Right renal cortex interstitium (tissue), 3 donors: ENCODE results near the gene PLXNB1. TPM values are rescaled to one million over a fixed set of nuclear protein-coding genes. Genes with fewer than 3 reads are reported as not detected.

Experiments
- DNase-seq, 3 donors: peaks; one replicate each; pipeline ENCODE4 v3.0.0-alpha.2; 2013; ENCODE audit warnings: low read depth in 3 of 3, low spot score in 2 of 3
- polyA plus RNA-seq, 3 donors: library from polyadenylated mRNA; unstranded; fragments of 120-200 nt; gene quantifications; one replicate each; pipeline ENCODE4 v1.2.1, GENCODE V29; 2013; ENCODE audit not compliant: insufficient read length in 3 of 3

PLXNB1 gene
- polyA plus RNA-seq, 3 donors: 140 to 172 (median 150) TPM

DNA sequence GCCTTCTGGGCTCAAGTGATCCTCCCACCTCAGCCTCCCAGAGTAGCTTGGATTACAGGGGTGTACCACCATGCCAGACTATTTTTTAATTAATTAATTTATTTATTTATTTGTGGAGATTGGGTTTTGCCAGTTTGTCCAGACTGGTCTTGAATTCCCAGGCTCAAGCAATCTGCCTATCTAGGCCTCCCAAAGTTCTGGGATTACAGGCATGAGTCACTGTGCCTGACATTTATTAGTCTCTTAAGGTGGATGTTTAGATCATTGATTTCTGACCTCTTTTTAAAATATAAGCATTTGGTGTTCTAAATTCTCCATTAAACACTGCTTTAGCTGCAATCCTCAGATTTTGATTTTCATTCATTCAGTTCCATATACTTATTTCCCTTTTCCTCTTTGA lies 42.3 kb downstream of the PLXNB1 start:
- no peak for DNase-seq

- DNase-seq: no peak
Observed at GRCh38 chr3:48372862-48373435, 56.9 kb downstream of the PLXNB1 start.

- DNase-seq: no peak
Observed at GRCh38 chr3:48372377-48372770, 57.5 kb downstream of the PLXNB1 start.

DNA sequence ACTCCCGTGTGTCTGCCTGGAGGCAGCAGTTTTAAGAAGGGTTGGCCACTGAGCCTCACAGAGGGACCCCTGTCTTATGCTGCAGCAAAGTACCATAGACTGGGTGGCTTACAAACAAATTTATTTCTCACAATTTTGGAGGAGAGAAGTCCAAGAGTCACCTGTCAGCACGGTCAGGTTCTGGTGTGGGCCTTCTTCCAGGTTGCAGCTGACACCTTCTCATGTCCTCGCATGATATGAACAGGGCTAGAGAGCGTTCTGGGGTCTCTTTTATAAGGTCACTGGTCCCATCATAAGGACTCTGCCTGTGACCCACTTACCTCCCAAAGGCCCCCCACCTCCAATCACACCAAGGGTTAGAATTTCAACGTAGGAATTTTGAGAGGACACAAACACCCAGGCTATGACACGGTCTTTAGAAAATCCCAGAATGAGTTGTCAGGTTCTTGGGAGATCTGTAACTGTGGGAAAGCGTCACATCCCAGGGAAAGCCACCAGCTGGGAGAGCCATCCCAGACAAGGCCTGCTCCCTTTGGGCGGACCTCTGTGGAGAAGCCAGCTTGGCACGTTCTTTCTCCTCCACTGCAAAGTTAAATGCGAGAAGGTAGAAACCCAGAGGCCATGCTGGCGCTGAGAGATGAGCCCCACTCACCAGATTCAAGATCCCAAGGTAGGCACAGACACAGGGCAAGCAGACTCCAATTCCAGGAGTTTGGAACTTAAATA lies 58.1 kb downstream of the PLXNB1 start, which contains the start of gene FBXW12:
FBXW12 (plus strand) TSS at position 569 of the 726 bp plus-strand sequence. CDS start 549 bp downstream, outside the sequence.
- no peak for DNase-seq

GRCh38 chr3:48370333-48370713 lies 59.6 kb downstream of the PLXNB1 start:
- DNase-seq: no peak

DNA sequence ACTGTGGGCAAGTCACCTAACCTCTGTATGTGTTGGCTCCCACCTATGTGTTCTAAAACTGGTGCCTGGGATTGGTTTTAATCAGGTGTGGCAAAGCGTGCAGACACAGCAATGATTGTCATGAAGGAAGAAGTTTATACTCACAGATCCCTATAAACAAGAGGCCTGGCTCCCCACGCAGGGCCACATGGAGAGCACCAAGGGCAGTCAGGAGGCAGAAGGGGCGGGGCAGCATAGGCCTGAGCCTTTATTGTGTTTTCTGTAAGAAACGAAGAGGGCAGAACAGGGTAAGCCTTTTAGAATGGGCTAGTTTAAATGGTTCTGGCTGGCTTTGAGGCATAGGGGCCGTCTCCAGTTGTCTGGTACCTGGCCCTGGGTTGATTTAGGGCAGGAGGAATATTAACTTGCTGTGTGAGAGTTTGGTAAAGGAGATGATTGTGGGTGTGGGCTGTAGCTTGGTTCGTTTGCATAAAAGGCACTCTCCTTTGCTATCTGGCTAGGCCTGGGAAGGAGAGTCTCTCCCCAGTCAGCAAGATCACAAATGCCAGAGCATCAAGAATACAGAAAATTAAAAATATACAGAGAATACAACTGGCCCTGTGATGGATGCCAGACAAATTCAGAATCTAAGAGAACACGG lies 60.1 kb downstream of the PLXNB1 start:
- DNase-seq: no peak

DNA sequence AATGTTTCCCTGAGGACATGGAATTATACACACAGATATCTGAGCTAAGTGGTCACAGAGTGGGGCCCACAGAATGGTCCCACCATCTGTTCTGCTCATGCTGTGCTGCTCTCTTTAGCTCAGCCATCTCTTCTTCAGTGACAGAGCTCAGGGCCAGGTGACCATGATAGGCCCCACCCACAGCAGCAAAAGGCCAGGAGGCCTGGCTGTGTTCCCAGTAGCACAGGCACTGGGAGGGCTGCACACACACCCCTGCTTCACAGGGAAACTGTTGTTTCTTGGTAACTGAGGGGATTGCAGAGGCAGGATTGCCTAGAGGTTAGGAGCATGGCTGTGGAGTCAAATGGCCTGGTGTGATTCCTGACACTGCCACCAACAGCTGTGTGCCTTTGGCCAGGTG lies 62.7 kb downstream of the PLXNB1 start:
- no peak for DNase-seq

DNA sequence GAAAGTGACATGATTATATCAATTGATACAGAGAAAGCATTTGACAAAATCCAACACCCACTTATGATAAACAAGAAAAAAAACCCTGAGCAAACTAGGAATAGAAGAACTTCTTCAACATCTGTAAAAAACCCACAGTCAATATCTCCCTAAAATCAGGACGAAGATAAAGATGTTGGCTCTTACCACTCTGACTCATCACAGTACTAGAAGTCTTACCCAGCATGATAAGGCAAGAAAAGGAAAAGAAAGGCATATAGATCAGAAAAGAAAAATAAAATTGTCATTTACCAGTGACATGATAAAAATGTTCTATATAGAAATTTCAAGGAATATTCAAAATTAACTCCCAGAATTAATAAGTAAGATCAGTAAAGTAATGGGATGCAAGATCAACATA lies 65.0 kb downstream of the PLXNB1 start:
- no peak for DNase-seq

GRCh38 chr3:48361928-48362327 lies 68.0 kb downstream of the PLXNB1 start:
- DNase-seq: no peak

DNA sequence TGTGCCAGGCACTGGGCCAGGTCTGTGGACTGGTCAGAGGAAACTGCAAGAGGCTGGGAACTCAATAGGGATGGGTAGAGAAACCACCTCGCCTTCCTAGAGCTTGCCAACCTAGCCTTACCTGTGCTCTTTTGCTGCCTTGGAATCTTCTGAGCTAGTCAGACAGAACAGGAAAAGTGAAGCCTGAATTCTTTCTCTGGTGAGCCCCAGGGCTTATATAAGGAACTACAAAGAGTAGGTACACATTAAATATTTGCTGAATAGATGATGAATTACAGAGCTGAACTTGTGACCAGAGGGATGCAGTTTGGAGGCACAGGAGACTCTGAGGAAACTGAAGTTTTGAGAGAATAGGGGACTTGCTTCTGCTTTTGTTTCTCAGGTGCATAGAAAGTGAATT lies 73.5 kb downstream of the PLXNB1 start:
- no peak for DNase-seq

DNA sequence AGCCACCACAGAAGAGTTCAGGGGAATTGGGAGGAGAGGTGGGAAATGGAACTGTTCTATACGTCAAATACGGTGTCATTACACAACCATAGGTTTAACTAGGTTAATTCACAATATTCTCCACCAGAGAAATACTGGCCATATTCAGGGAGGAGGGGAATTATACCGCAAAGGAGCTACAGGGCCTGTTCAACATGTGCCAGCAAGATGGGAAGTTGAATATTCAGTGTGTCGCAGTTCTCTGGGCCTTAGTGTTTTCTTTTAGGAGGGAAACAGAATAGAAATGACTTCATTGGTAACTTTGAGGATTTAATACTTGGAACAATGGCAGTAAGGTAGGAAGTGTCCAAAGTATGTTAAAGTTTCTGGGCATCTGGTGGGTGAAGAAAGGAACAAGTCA lies 75.9 kb downstream of the PLXNB1 start:
- DNase-seq: no peak

Other genes starting within 250 kb of the PLXNB1 start
- gene CDC25A, start 241.7 kb downstream of the PLXNB1 start, polyA plus RNA-seq: 10 to 100 TPM; 10.5 to 11.6 (median 11.2) TPM
- 1 to 10 TPM in 1 of 3 donors, under 1 TPM in 2; 0.17 to 1.2 (median 0.36) TPM for gene CAMP, start 206.6 kb downstream of the PLXNB1 start, polyA plus RNA-seq
- 10 to 100 TPM; 14.6 to 16.8 (median 15.7) TPM for gene ZNF589, start 189.0 kb downstream of the PLXNB1 start, polyA plus RNA-seq
- gene NME6, start 128.7 kb downstream of the PLXNB1 start, polyA plus RNA-seq: 10 to 100 TPM; 29.0 to 30.2 (median 30.2) TPM
- gene SPINK8, start 96.4 kb downstream of the PLXNB1 start, polyA plus RNA-seq: under 1 TPM in 1 of 3 donors, not detected in 2; 0.37 TPM
- under 1 TPM; 0.33 to 0.50 (median 0.35) TPM for gene FBXW12, start 57.9 kb downstream of the PLXNB1 start, polyA plus RNA-seq
- gene CCDC51, start 10.0 kb upstream of the PLXNB1 start, polyA plus RNA-seq: 10 to 100 TPM; 26.0 to 33.4 (median 27.2) TPM
- 100 to 1,000 TPM; 284 to 297 (median 286) TPM for gene TMA7, start 10.2 kb upstream of the PLXNB1 start, polyA plus RNA-seq
- 10 to 100 TPM; 13.1 to 13.7 (median 13.4) TPM for gene ATRIP, start 16.7 kb upstream of the PLXNB1 start, polyA plus RNA-seq
- gene SHISA5, start 74.1 kb upstream of the PLXNB1 start, polyA plus RNA-seq: 100 to 1,000 TPM in 2 of 3 donors, 10 to 100 TPM in 1; 95.0 to 104 (median 104) TPM
- gene PFKFB4, start 126.7 kb upstream of the PLXNB1 start, polyA plus RNA-seq: 1 to 10 TPM; 3.9 to 4.4 (median 4.1) TPM
- under 1 TPM; 0.19 to 0.25 (median 0.25) TPM for gene UCN2, start 133.7 kb upstream of the PLXNB1 start, polyA plus RNA-seq
- 10 to 100 TPM; 12.9 to 14.7 (median 14.2) TPM for gene COL7A1, start 165.2 kb upstream of the PLXNB1 start, polyA plus RNA-seq
- gene UQCRC1, start 179.6 kb upstream of the PLXNB1 start, polyA plus RNA-seq: 100 to 1,000 TPM; 294 to 321 (median 294) TPM
- gene TMEM89, start 191.7 kb upstream of the PLXNB1 start, polyA plus RNA-seq: not detected
- gene SLC26A6, start 205.4 kb upstream of the PLXNB1 start, polyA plus RNA-seq: 10 to 100 TPM; 16.5 to 26.2 (median 18.4) TPM
- gene CELSR3, start 232.8 kb upstream of the PLXNB1 start, polyA plus RNA-seq: under 1 TPM; 0.74 to 0.81 (median 0.76) TPM